Mesenchymal stem cell (in vitro differentiated cells and primary cell): ENCODE results near the gene HNF4A.

Experiments
- DNase-seq: peaks from one replicate; pipeline ENCODE4 v3.0.0-alpha.2; 2013
- H2AFZ ChIP-seq: one replicate; pipeline ENCODE4 v1.6.1; 2013; ENCODE audit warnings: low read depth, mild to moderate bottlenecking, control low read depth, inconsistent platforms, low read length, moderate library complexity
- H2AK5ac ChIP-seq: 2 replicates; pipeline ENCODE4 v1.6.1; 2013; ENCODE audit warnings: low read length, moderate library complexity, mild to moderate bottlenecking, inconsistent platforms; ENCODE audit not compliant: severe bottlenecking
- H2BK120ac ChIP-seq: one replicate; pipeline ENCODE4 v1.6.1; 2013; ENCODE audit warnings: low read depth, mild to moderate bottlenecking, inconsistent platforms, low read length, moderate library complexity
- H2BK12ac ChIP-seq, 2 experiments: one replicate each; pipeline ENCODE4 v1.6.1; 2013; ENCODE audit warnings: inconsistent platforms in 2 of 2, low read length in 2 of 2, mild to moderate bottlenecking in 2 of 2, moderate library complexity in 2 of 2, control low read depth in 1 of 2
- H2BK15ac ChIP-seq: one replicate; pipeline ENCODE4 v1.6.1; 2013; ENCODE audit warnings: mild to moderate bottlenecking, low read depth, inconsistent platforms; ENCODE audit not compliant: poor library complexity, severe bottlenecking
- H2BK5ac ChIP-seq: 2 replicates; pipeline ENCODE4 v1.6.1; 2013; ENCODE audit warnings: low read depth, mild to moderate bottlenecking, low read length, control low read depth, inconsistent platforms; ENCODE audit not compliant: poor library complexity, severe bottlenecking
- H3K14ac ChIP-seq, 2 experiments: one replicate each; pipeline ENCODE4 v1.6.1; 2013; ENCODE audit warnings: inconsistent platforms in 2 of 2, low read length in 2 of 2, control low read depth in 1 of 2, mild to moderate bottlenecking in 1 of 2, moderate library complexity in 1 of 2
- H3K18ac ChIP-seq, 2 experiments: one replicate each; pipeline ENCODE4 v1.6.1; 2013; ENCODE audit warnings: inconsistent platforms in 2 of 2, low read length in 2 of 2, control low read depth in 1 of 2, low read depth in 1 of 2, mild to moderate bottlenecking in 1 of 2
- H3K23ac ChIP-seq, 2 experiments: one replicate each; pipeline ENCODE4 v1.6.1; 2013; ENCODE audit warnings: inconsistent platforms in 2 of 2, low read length in 2 of 2, mild to moderate bottlenecking in 2 of 2, moderate library complexity in 2 of 2, control low read depth in 1 of 2
- H3K27ac ChIP-seq: 2 replicates; pipeline ENCODE4 v1.5.1; 2013; ENCODE audit warnings: mild to moderate bottlenecking, moderate library complexity, low read length, control low read depth, inconsistent platforms; ENCODE audit not compliant: poor library complexity, severe bottlenecking
- H3K27me3 ChIP-seq, 2 experiments: 2 replicates each; pipeline versions ENCODE4 v1.6.1 to v1.7.0; 2013; ENCODE audit warnings: low read length in 2 of 2, mild to moderate bottlenecking in 2 of 2, moderate library complexity in 2 of 2, control low read depth in 1 of 2, inconsistent platforms in 1 of 2; ENCODE audit not compliant: control insufficient read depth in 1 of 2, insufficient read depth in 1 of 2
- H3K36me3 ChIP-seq, 2 experiments: 2 replicates each; pipeline versions ENCODE4 v1.6.1 to v1.7.0; 2013; ENCODE audit warnings: low read length in 2 of 2, control low read depth in 1 of 2, inconsistent platforms in 1 of 2, low read depth in 1 of 2, mild to moderate bottlenecking in 1 of 2; ENCODE audit not compliant: insufficient read depth in 2 of 2, control insufficient read depth in 1 of 2
- H3K4ac ChIP-seq, 2 experiments: one replicate each; pipeline ENCODE4 v1.6.1; 2013; ENCODE audit warnings: inconsistent platforms in 2 of 2, low read length in 2 of 2, mild to moderate bottlenecking in 2 of 2, moderate library complexity in 2 of 2, control low read depth in 1 of 2, low read depth in 1 of 2
- H3K4me1 ChIP-seq: 2 replicates; pipeline ENCODE4 v1.6.1; 2013; ENCODE audit warnings: low read depth, low read length, control low read depth; ENCODE audit not compliant: control insufficient read depth, insufficient read depth
- H3K4me2 ChIP-seq: 2 replicates; pipeline ENCODE4 v1.6.1; 2013; ENCODE audit warnings: low read length, mild to moderate bottlenecking, inconsistent platforms; ENCODE audit not compliant: poor library complexity, severe bottlenecking
- H3K4me3 ChIP-seq, 2 experiments: 2 replicates each; pipeline versions ENCODE4 v1.5.1 to v1.7.0; 2013; ENCODE audit warnings: low read length in 2 of 2, mild to moderate bottlenecking in 2 of 2, control low read depth in 1 of 2, low read depth in 1 of 2; ENCODE audit not compliant: insufficient read depth in 1 of 2
- H3K79me1 ChIP-seq: replicated peaks from 2 replicates; pipeline ENCODE4 v1.6.1; 2013; ENCODE audit warnings: mild to moderate bottlenecking, control low read depth, low read length, inconsistent platforms; ENCODE audit not compliant: poor library complexity, severe bottlenecking
- H3K9ac ChIP-seq: 2 replicates; pipeline ENCODE4 v1.7.0; 2013; ENCODE audit warnings: mild to moderate bottlenecking, low read length, moderate library complexity
- H3K9me3 ChIP-seq: 2 replicates; pipeline ENCODE4 v1.7.0; 2013; ENCODE audit warnings: mild to moderate bottlenecking, low read length; ENCODE audit not compliant: control insufficient read depth
- H4K8ac ChIP-seq: one replicate; pipeline ENCODE4 v1.6.1; 2013; ENCODE audit warnings: inconsistent platforms, mild to moderate bottlenecking, low read length, moderate library complexity
- H4K91ac ChIP-seq: one replicate; pipeline ENCODE4 v1.6.1; 2013; ENCODE audit warnings: mild to moderate bottlenecking, low read length, inconsistent platforms
- WGBS: methylation state at CpG from one replicate; pipeline ENCODE4 v1.1.7; 2013; ENCODE audit warnings: mixed read lengths; 5-methylcytosine and 5-hydroxymethylcytosine counted together

The HNF4A gene

DNA sequence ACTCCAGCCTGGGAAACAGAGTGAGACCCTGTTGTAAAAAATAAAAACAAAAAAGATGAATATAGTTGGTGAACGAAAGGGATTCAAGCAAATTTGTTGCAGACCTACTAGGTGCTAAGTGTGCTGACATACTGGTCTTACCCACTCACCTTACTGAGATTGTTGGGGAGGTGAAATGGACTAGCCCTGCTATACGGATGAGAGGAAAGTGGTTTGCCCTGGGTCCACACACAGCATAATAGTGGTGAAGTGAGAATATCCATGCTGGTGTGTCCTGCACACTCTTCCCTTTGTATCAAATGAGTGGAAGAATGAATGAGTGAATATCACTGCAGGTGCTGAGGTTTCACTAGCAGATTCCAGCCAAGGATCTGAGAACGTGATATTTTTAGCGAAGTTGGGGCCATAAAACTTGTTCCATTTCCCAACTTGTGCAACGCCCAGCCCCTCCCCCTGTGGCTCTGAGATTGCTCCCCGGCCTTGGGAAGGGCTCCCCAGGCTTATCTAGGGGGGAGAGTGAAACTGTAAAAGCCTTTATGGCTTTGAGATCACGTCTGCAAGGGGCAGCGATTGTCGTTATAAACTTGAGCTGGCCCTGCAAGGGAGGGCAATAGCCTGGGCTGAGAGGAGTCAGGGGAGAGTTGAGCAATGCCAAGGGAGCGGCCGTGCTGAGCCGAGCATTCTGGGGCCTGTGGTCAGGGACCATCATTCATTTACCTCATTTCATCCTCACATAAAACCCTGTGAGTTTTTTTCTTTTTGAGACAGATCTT, 87.0 kb downstream of the HNF4A start:
- peaks cover 8 to 25% of the 10 kb centered on the region in 2 experiments for H3K27me3 ChIP-seq
- no peak overlapping the region for H3K27ac ChIP-seq
- no peak overlapping the region for H4K91ac ChIP-seq
- H4K8ac ChIP-seq: no peak overlapping the region
- H2BK120ac ChIP-seq: no peak overlapping the region
- no peak overlapping the region for H2BK12ac ChIP-seq
- no peaks in the 10 kb centered on the region for H3K79me1 ChIP-seq
- no peak overlapping the region for H3K23ac ChIP-seq
- H2AK5ac ChIP-seq: no peak overlapping the region
- no peak for DNase-seq
- no peaks in the 10 kb centered on the region for H3K36me3 ChIP-seq
- H3K4me1 ChIP-seq: no peaks in the 10 kb centered on the region
- no peaks in the 10 kb centered on the region for H3K9me3 ChIP-seq
- H2BK5ac ChIP-seq: no peak overlapping the region
- no peak overlapping the region for H3K4ac ChIP-seq
- 50% methylated on average over 12 of the region's 12 CpGs for WGBS
- no peak overlapping the region for H2AFZ ChIP-seq
- no peak overlapping the region for H3K4me3 ChIP-seq
- no peak overlapping the region for H3K14ac ChIP-seq
- no peak overlapping the region for H3K4me2 ChIP-seq
- H2BK15ac ChIP-seq: no peak overlapping the region
- no peak overlapping the region for H3K18ac ChIP-seq
- H3K9ac ChIP-seq: no peak overlapping the region

DNA sequence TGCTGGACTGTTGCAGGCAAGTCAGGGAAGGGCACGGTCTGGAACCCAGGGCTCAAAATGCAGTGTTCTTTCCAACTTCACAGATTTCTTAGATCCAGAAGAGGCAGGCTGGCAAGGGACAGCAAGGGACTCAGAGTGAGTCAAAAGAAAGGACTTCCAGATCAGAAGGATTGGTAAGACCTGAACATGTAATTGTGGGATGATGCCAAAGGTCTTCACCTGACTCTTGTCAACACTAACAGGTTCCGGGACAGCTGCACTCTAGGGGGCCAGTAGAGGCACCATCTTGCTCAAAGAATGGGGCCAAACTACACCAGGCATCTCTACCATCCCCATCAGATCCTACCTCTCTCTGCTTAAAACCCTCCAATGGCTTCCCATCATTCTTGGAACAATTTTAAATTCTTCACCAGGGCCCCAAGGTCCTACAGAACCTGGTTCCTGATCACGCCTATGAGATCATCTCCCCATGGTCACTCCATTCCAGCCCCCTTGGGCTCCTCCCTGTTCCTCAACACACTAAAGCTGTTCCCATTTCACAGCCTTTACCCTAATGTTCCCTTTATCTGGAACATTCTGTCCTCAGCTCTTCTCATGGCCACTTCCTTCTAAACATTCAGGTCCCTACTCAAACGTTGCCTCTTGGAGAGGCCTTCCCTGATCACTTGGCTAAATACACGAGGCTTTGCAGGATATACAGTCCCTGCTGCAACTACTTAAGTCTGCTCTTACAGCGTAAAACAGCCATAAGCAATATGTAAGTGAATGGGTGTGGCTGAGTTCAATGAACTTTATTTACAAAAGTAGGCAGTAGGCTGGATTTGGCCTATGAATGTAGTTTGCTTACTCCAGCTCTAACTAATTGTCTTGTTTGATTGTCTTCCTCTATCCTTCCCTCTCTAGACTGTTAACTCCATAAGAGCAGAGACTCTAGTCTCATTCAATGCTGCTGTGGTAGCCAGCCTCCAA, 90.5 kb downstream of the HNF4A start:
- Histone ChIP-seq H3K4me3 (no peak overlapping the region), H3K9me3 (no peaks in the 10 kb centered on the region), H3K9ac (no peak overlapping the region), H3K4me1 (no peaks in the 10 kb centered on the region), H2BK15ac (no peak overlapping the region), H2BK120ac (no peak overlapping the region), H3K23ac (no peak overlapping the region), H3K27ac (no peak overlapping the region), H2AFZ (no peak overlapping the region), H2BK12ac (no peak overlapping the region), H3K27me3 (peaks cover 19 to 37% of the 10 kb centered on the region in 2 experiments), H2AK5ac (no peak overlapping the region), H3K36me3 (no peaks in the 10 kb centered on the region), H4K91ac (no peak overlapping the region), H3K14ac (no peak overlapping the region), H4K8ac (no peak overlapping the region), H3K79me1 (no peaks in the 10 kb centered on the region), H3K18ac (no peak overlapping the region), H3K4me2 (no peak overlapping the region), H2BK5ac (no peak overlapping the region), H3K4ac (no peak overlapping the region)
- 66% methylated on average over 6 of the region's 6 CpGs for WGBS
- no peak for DNase-seq

DNA sequence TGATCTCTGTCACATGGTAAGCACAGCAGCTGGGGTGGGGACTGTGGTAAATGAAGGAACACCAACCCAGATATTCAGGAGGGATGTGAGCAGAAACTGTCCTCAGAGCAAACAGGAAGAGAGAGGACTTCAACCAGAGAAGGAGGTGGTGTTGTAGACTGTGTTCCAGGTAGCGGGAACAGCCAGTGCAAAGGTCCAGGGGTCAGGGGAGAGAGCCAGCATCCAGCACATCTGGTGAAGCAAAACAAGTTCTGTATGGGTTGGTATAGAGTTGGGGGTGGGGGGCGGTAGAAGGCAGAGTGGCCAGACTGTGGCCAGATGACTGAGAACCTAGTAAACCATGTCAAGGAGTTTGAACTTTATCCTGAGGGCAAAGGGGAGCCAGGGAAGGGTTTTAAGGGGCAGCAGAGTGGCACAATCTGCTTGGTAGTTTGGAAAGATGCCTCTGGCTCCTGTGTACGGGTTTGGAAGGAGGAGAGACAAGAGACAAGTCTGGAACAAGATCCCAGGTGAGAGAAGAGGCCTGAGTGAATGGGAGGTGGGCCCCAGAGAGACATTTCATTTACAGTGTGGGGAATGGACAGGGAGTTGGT, 92.4 kb downstream of the HNF4A start:
- WGBS: 67% methylated on average over 3 of the region's 3 CpGs
- no peak overlapping the region for H3K9ac ChIP-seq
- H3K9me3 ChIP-seq: no peaks in the 10 kb centered on the region
- no peak overlapping the region for H2BK120ac ChIP-seq
- no peak overlapping the region for H2BK12ac ChIP-seq
- DNase-seq: no peak
- H3K23ac ChIP-seq: no peak overlapping the region
- no peak overlapping the region for H3K4ac ChIP-seq
- no peak overlapping the region for H2AK5ac ChIP-seq
- H3K4me2 ChIP-seq: no peak overlapping the region
- no peaks in the 10 kb centered on the region for H3K36me3 ChIP-seq
- no peak overlapping the region for H3K14ac ChIP-seq
- no peak overlapping the region for H2BK15ac ChIP-seq
- H3K18ac ChIP-seq: peak overlapping the region in 1 of 2 experiments; percentile 48
- no peak overlapping the region for H2AFZ ChIP-seq
- H3K4me3 ChIP-seq: no peak overlapping the region
- H3K79me1 ChIP-seq: no peaks in the 10 kb centered on the region
- no peak overlapping the region for H4K91ac ChIP-seq
- no peaks in the 10 kb centered on the region for H3K4me1 ChIP-seq
- no peak overlapping the region for H3K27ac ChIP-seq
- H2BK5ac ChIP-seq: no peak overlapping the region
- peaks cover 19 to 42% of the 10 kb centered on the region in 2 experiments for H3K27me3 ChIP-seq
- H4K8ac ChIP-seq: no peak overlapping the region
